T-cell (primary cell): Measurements from ENCODE around the gene FADS1. TPM values are rescaled to one million over a fixed set of nuclear protein-coding genes. Genes with fewer than 3 reads are reported as not detected.
A peak's percentile ranks its signal among the peaks of the same experiment; 100 is the strongest.

Source experiments
- ATAC-seq, 4 experiments: fragments of 200-7000 bp in 3 of 4; fragments of 150-1000 bp in 1 of 4; cut with Tn5 transposase; replicated peaks in 1 of 4; 1 replicate in 3 of 4; 2 replicates in 1 of 4; pipeline ENCODE4 v1.10.0; 2021; ENCODE audit warnings: moderate library complexity in 3 of 4, mild to moderate bottlenecking in 2 of 4, moderate number of reproducible peaks in 1 of 4
- CTCF ChIA-PET, 2 donors: fragments of 300-600 bp; sonication (Branson Sonifier 250); formaldehyde crosslinking; loops; one replicate each; lab custom pipeline; 2022; ENCODE audit warnings: antibody characterized with exemption in 2 of 2; lab: Charles Lee
- POLR2A ChIA-PET, 2 donors: fragments of 300-600 bp; sonication (Branson Sonifier 250); formaldehyde crosslinking; loops; one replicate each; lab custom pipeline; 2022; ENCODE audit warnings: antibody characterized with exemption in 2 of 2; lab: Charles Lee
- DNase-seq, 35 experiments: peaks; one replicate each; pipeline versions ENCODE4 v3.0.0 to v3.0.0-alpha.2; 2013 to 2023
- H3K27ac ChIP-seq: one replicate; pipeline ENCODE4 v1.5.1; 2013; ENCODE audit warnings: low read length
- H3K27me3 ChIP-seq, 2 experiments: replicated peaks in 1 of 2; 1 replicate in 1 of 2; 2 replicates in 1 of 2; pipeline versions ENCODE4 v1.6.1 to v1.7.0; 2013; ENCODE audit warnings: low read length in 1 of 2, mixed read lengths in 1 of 2; ENCODE audit not compliant: control insufficient read depth in 2 of 2, insufficient read depth in 2 of 2; ENCODE audit errors: extremely low read depth in 1 of 2
- H3K36me3 ChIP-seq, 2 donors: 1 replicate in 1 of 2; 2 replicates in 1 of 2; pipeline versions ENCODE4 v1.6.1 to v1.7.0; 2013; ENCODE audit warnings: low read length in 1 of 2; ENCODE audit not compliant: control insufficient read depth in 2 of 2, insufficient read depth in 1 of 2; ENCODE audit errors: extremely low read depth in 1 of 2
- H3K4me1 ChIP-seq, 2 experiments: 1 replicate in 1 of 2; 2 replicates in 1 of 2; pipeline versions ENCODE4 v1.6.1 to v1.7.0; 2013; ENCODE audit warnings: low read length in 2 of 2, mixed read lengths in 1 of 2; ENCODE audit not compliant: insufficient read depth in 2 of 2, control insufficient read depth in 1 of 2; ENCODE audit errors: extremely low read depth in 1 of 2
- H3K4me3 ChIP-seq, 2 donors: 1 replicate in 1 of 2; 2 replicates in 1 of 2; pipeline versions ENCODE4 v1.5.1 to v1.7.0; 2013; ENCODE audit warnings: mild to moderate bottlenecking in 2 of 2, low read length in 1 of 2, moderate library complexity in 1 of 2; ENCODE audit not compliant: control insufficient read depth in 1 of 2; ENCODE audit errors: extremely low read depth in 1 of 2
- H3K9me3 ChIP-seq: 2 replicates; pipeline ENCODE4 v1.7.0; 2013
- H3K27ac Mint-ChIP-seq, 2 donors: one replicate each; pipeline ENCODE4 v1.8.0; 2020 to 2021; ENCODE audit warnings: mild to moderate bottlenecking in 2 of 2, mixed read lengths in 2 of 2
- H3K27me3 Mint-ChIP-seq, 2 donors: one replicate each; pipeline ENCODE4 v1.8.0; 2021 to 2022; ENCODE audit warnings: mixed read lengths in 2 of 2
- H3K36me3 Mint-ChIP-seq: one replicate; pipeline ENCODE4 v1.8.0; 2021; ENCODE audit warnings: mixed read lengths
- H3K4me1 Mint-ChIP-seq, 3 donors: one replicate each; pipeline ENCODE4 v1.8.0; 2020 to 2022; ENCODE audit warnings: mixed read lengths in 3 of 3, mild to moderate bottlenecking in 1 of 3
- H3K4me3 Mint-ChIP-seq, 3 donors: one replicate each; pipeline ENCODE4 v1.8.0; 2020 to 2022; ENCODE audit warnings: mild to moderate bottlenecking in 3 of 3, mixed read lengths in 3 of 3, moderate library complexity in 3 of 3
- H3K9me3 Mint-ChIP-seq, 3 donors: one replicate each; pipeline ENCODE4 v1.8.0; 2020 to 2022; ENCODE audit warnings: mixed read lengths in 3 of 3
- WGBS: methylation state at CpG from one replicate; pipeline ENCODE4 v1.1.5; 2013; ENCODE audit warnings: missing lambda C conversion rate; ENCODE audit not compliant: insufficient coverage; 5-methylcytosine and 5-hydroxymethylcytosine counted together
- total RNA-seq, 35 experiments: library from RNA in 6 of 35; stranded (reverse) in 6 of 35; fragments of 120-200 nt in 1 of 35; gene quantifications; one replicate each; pipeline versions ENCODE4 v1.2.1 to v1.2.4 and lab custom pipeline; 2013 to 2026

Gene FADS1
- total RNA-seq, 5 donors from 2014 or later (not counting 1 experiment from before 2014, with no cell fraction given) = 1.9 to 8.8 (median 2.9) TPM

GRCh38 chr11:61838921-61839320 lies 22.1 kb upstream of the FADS1 start:
- no peak overlapping the region for H3K4me3 Mint-ChIP-seq
- Histone ChIP-seq H3K4me1 (peaks cover 9 to 18% of the 10 kb centered on the region in 2 experiments), H3K36me3 (peaks cover 2 to 4% of the 10 kb centered on the region in 2 donors), H3K27me3 (peaks cover 0 to 16% of the 10 kb centered on the region in 2 experiments), H3K9me3 (no peaks in the 10 kb centered on the region), H3K4me3 (no peak overlapping the region), H3K27ac (no peak overlapping the region)
- H3K27ac Mint-ChIP-seq = no peak overlapping the region
- DNase-seq = no peak
- ChIA-PET CTCF (no interaction called here), POLR2A (no interaction called here)
- WGBS = 100% methylated on average over 5 of the region's 10 CpGs
- no peak for ATAC-seq
- H3K36me3 Mint-ChIP-seq = no peaks in the 10 kb centered on the region
- H3K9me3 Mint-ChIP-seq = no peaks in the 10 kb centered on the region
- no peaks in the 10 kb centered on the region for H3K27me3 Mint-ChIP-seq
- H3K4me1 Mint-ChIP-seq = peaks cover 13 to 19% (median 17%) of the 10 kb centered on the region in 3 donors

GRCh38 chr11:61838501-61838900 lies 21.7 kb upstream of the FADS1 start:
- Histone ChIP-seq H3K9me3 (no peaks in the 10 kb centered on the region), H3K36me3 (peaks cover 2 to 4% of the 10 kb centered on the region in 2 donors), H3K4me3 (no peak overlapping the region), H3K27ac (no peak overlapping the region), H3K27me3 (peaks cover 0 to 18% of the 10 kb centered on the region in 2 experiments), H3K4me1 (peaks cover 9 to 22% of the 10 kb centered on the region in 2 experiments)
- no peak overlapping the region for H3K4me3 Mint-ChIP-seq
- WGBS = 97% methylated on average over 5 of the region's 5 CpGs
- peak overlapping the region in 1 of 2 donors; percentile 20 for H3K27ac Mint-ChIP-seq
- no peak for DNase-seq
- CTCF ChIA-PET = no interaction called here
- ATAC-seq = no peak
- H3K36me3 Mint-ChIP-seq = no peaks in the 10 kb centered on the region
- H3K4me1 Mint-ChIP-seq = peaks cover 17 to 24% (median 21%) of the 10 kb centered on the region in 3 donors
- POLR2A ChIA-PET = no interaction called here
- no peaks in the 10 kb centered on the region for H3K9me3 Mint-ChIP-seq
- H3K27me3 Mint-ChIP-seq = no peaks in the 10 kb centered on the region

GRCh38 chr11:61837411-61838005 lies 20.7 kb upstream of the FADS1 start:
- no peak overlapping the region for H3K27ac ChIP-seq
- DNase-seq (no peak), ATAC-seq (no peak)
- peaks cover 9 to 23% of the 10 kb centered on the region in 2 experiments for H3K4me1 ChIP-seq
- Mint-ChIP-seq H3K4me1 (peaks cover 19 to 33% (median 24%) of the 10 kb centered on the region in 3 donors), H3K27me3 (peaks cover 0 to 2% of the 10 kb centered on the region in 2 donors), H3K36me3 (no peaks in the 10 kb centered on the region), H3K9me3 (no peaks in the 10 kb centered on the region), H3K27ac (no peak overlapping the region), H3K4me3 (no peak overlapping the region)
- WGBS = 92% methylated on average over 8 of the region's 15 CpGs
- peaks cover 2 to 4% of the 10 kb centered on the region in 2 donors for H3K36me3 ChIP-seq
- H3K9me3 ChIP-seq = no peaks in the 10 kb centered on the region
- H3K27me3 ChIP-seq = peaks cover 0 to 16% of the 10 kb centered on the region in 2 experiments
- no peak overlapping the region for H3K4me3 ChIP-seq
- CTCF ChIA-PET = no interaction called here
- POLR2A ChIA-PET = no interaction called here

GRCh38 chr11:61836193-61836592 lies 19.4 kb upstream of the FADS1 start:
- peaks cover 16 to 23% of the 10 kb centered on the region in 2 experiments for H3K4me1 ChIP-seq
- H3K36me3 ChIP-seq = peaks cover 2 to 4% of the 10 kb centered on the region in 2 donors
- DNase-seq (no peak), ATAC-seq (no peak)
- H3K9me3 ChIP-seq = no peaks in the 10 kb centered on the region
- WGBS = 97% methylated on average over 4 of the region's 8 CpGs
- ChIA-PET POLR2A (no interaction called here), CTCF (no interaction called here)
- H3K4me3 ChIP-seq = no peak overlapping the region
- Mint-ChIP-seq H3K9me3 (no peaks in the 10 kb centered on the region), H3K27me3 (peaks cover 0 to 7% of the 10 kb centered on the region in 2 donors), H3K4me3 (no peak overlapping the region), H3K27ac (no peak overlapping the region), H3K4me1 (peaks cover 22 to 44% (median 24%) of the 10 kb centered on the region in 3 donors), H3K36me3 (no peaks in the 10 kb centered on the region)
- no peak overlapping the region for H3K27ac ChIP-seq
- H3K27me3 ChIP-seq = peaks cover 0 to 14% of the 10 kb centered on the region in 2 experiments

GRCh38 chr11:61834278-61835048 lies 17.7 kb upstream of the FADS1 start:
- Mint-ChIP-seq H3K36me3 (no peaks in the 10 kb centered on the region), H3K4me3 (peak overlapping the region in 1 of 3 donors; percentile 61), H3K27me3 (peaks cover 0 to 19% of the 10 kb centered on the region in 2 donors), H3K9me3 (no peaks in the 10 kb centered on the region), H3K27ac (peak overlapping the region; percentile 31 to 71), H3K4me1 (peaks cover 25 to 57% (median 25%) of the 10 kb centered on the region in 3 donors)
- Histone ChIP-seq H3K4me1 (peaks cover 26% of the 10 kb centered on the region in 2 experiments), H3K27ac (peak overlapping the region; percentile 45), H3K36me3 (no peaks in the 10 kb centered on the region), H3K27me3 (peaks cover 0 to 18% of the 10 kb centered on the region in 2 experiments), H3K4me3 (no peak overlapping the region), H3K9me3 (no peaks in the 10 kb centered on the region)
- ChIA-PET POLR2A (interaction anchor here (0.5 to 0.7 kb wide), 3 partner anchors 561 to 939 kb away, joined by 4 to 6 read pairs (median 4); no protein-coding TSS in a partner anchor), CTCF (interaction anchor here (0.6 to 1.2 kb wide), 4 partner anchors 37 to 1109 kb away, joined by 4 to 7 read pairs (median 6); no protein-coding TSS in a partner anchor)
- peak; percentile 86 to 94 (median 90) for ATAC-seq
- WGBS = 56% methylated on average over 10 of the region's 12 CpGs
- peak in 30 of 35 experiments; percentile 25 to 71 (median 50) for DNase-seq

DNA sequence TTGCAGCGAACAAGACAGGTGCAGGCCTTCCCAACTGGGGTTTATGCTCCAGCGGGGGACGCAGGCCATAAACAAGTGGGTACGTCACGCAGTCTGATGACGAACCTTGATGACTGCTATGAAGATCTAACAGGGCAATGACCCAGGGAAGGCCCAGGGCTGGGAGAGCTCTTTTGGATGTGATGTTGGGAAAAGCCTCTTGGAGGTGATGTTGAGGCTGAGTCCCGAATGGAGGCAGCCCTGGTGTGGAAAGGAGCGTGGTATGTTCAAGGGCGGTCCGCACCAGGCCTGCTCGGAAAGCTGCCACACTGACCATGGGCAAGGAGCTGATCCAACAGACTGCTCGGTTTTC lies 17.1 kb upstream of the FADS1 start:
- H3K36me3 Mint-ChIP-seq = no peaks in the 10 kb centered on the region
- POLR2A ChIA-PET = no interaction called here
- CTCF ChIA-PET = interaction anchor here (0.6 to 1.2 kb wide), 3 partner anchors 36 to 197 kb away, joined by 5 to 7 read pairs (median 6); no protein-coding TSS in a partner anchor

More for the DNA sequence above, 17.1 kb upstream of the FADS1 start:
- no peak for ATAC-seq
- H3K27me3 ChIP-seq = peaks cover 0 to 24% of the 10 kb centered on the region in 2 experiments
- H3K36me3 ChIP-seq = no peaks in the 10 kb centered on the region
- H3K9me3 ChIP-seq = no peaks in the 10 kb centered on the region
- no peak for DNase-seq
- H3K27ac Mint-ChIP-seq = peak overlapping the region in 1 of 2 donors; percentile 69
- WGBS = 98% methylated on average over 12 of the region's 12 CpGs
- no peaks in the 10 kb centered on the region for H3K9me3 Mint-ChIP-seq
- H3K4me3 ChIP-seq = no peak overlapping the region
- peaks cover 0 to 23% of the 10 kb centered on the region in 2 donors for H3K27me3 Mint-ChIP-seq
- H3K4me3 Mint-ChIP-seq = peak overlapping the region in 1 of 3 donors; percentile 61
- peaks cover 29 to 61% (median 30%) of the 10 kb centered on the region in 3 donors for H3K4me1 Mint-ChIP-seq
- no peak overlapping the region for H3K27ac ChIP-seq
- peaks cover 29 to 31% of the 10 kb centered on the region in 2 experiments for H3K4me1 ChIP-seq
